ENCODE measurements around the gene SULT2B1.
A peak's percentile ranks its signal among the peaks of the same experiment; 100 is the strongest.

The SULT2B1 gene

GRCh38 chr19:48603001-48603400 lies 51.0 kb downstream of the SULT2B1 start:
- no peak for TF ChIP-seq CTCF (IDR thresholded peaks at IDR 0.05; ENCODE audit: insufficient read depth, low read depth, low read length, missing control alignments)
- DNase-seq (ENCODE audit: low read depth) = no peak
- H3K4me3 ChIP-seq (ENCODE audit: low read depth, low read length) = no peak overlapping the region

- TF ChIP-seq CTCF (IDR thresholded peaks at IDR 0.05; ENCODE audit: insufficient read depth, low read depth, low read length, missing control alignments) = no peak
- DNase-seq (ENCODE audit: low read depth) = no peak
- H3K4me3 ChIP-seq (ENCODE audit: low read depth, low read length) = no peak overlapping the region
These were observed 51.5 kb downstream of the SULT2B1 start for GRCh38 chr19:48603449-48603848.

- DNase-seq (ENCODE audit: low read depth) = no peak
- no peak for TF ChIP-seq CTCF (IDR thresholded peaks at IDR 0.05; ENCODE audit: insufficient read depth, low read depth, low read length, missing control alignments)
- H3K4me3 ChIP-seq (ENCODE audit: low read depth, low read length) = no peak overlapping the region
These were observed 51.9 kb downstream of the SULT2B1 start for GRCh38 chr19:48603850-48604249.

- TF ChIP-seq CTCF (IDR thresholded peaks at IDR 0.05; ENCODE audit: insufficient read depth, low read depth, low read length, missing control alignments) = no peak
- DNase-seq (ENCODE audit: low read depth) = no peak
- H3K4me3 ChIP-seq (ENCODE audit: low read depth, low read length) = no peak within 1 kb of the TSS
These were observed 54.7 kb downstream of the SULT2B1 start, which contains the start of gene SPACA4 for GRCh38 chr19:48606463-48607358. SPACA4 (plus strand) TSS chr19:48606742; CDS start chr19:48606979, 237 bp downstream.

GRCh38 chr19:48607359-48607755 lies 55.4 kb downstream of the SULT2B1 start:
- H3K4me3 ChIP-seq (ENCODE audit: low read depth, low read length) = no peak overlapping the region
- no peak for TF ChIP-seq CTCF (IDR thresholded peaks at IDR 0.05; ENCODE audit: insufficient read depth, low read depth, low read length, missing control alignments)
- DNase-seq (ENCODE audit: low read depth) = no peak

GRCh38 chr19:48608798-48609263 lies 56.9 kb downstream of the SULT2B1 start:
- peak; percentile 79 for DNase-seq (ENCODE audit: low read depth)
- H3K4me3 ChIP-seq (ENCODE audit: low read depth, low read length) = no peak overlapping the region
- peak; percentile 81 for TF ChIP-seq CTCF (IDR thresholded peaks at IDR 0.05; ENCODE audit: insufficient read depth, low read depth, low read length, missing control alignments)
